SU-DHL-6 (cell line): ENCODE results near the gene FOXK1.
A peak's percentile ranks its signal among the peaks of the same experiment; 100 is the strongest.

Source experiments
- H2AFZ ChIP-seq: fragments of 200-600 bp; sonication (generic); 2 replicates; pipeline ENCODE4 v1.6.1; 2014; ENCODE audit warnings: low read depth, mild to moderate bottlenecking, moderate library complexity, mixed read lengths, antibody characterized with exemption, low read length; ENCODE audit not compliant: severe bottlenecking
- H3F3A ChIP-seq: fragments of 200-600 bp; shearing (Covaris generic); 2 replicates; pipeline ENCODE4 v1.6.0; 2016; ENCODE audit warnings: antibody characterized with exemption, mild to moderate bottlenecking; ENCODE audit not compliant: insufficient read depth
- H3K27ac ChIP-seq: fragments of 200-600 bp; sonication (generic); 2 replicates; pipeline ENCODE4 v1.5.1; 2016; ENCODE audit warnings: low read depth, mild to moderate bottlenecking, low read length, moderate library complexity, mixed read lengths
- H3K27me3 ChIP-seq: fragments of 200-600 bp; sonication (generic), shearing (Covaris generic); 2 replicates; pipeline ENCODE4 v1.6.0; 2014; ENCODE audit warnings: mild to moderate bottlenecking, low read length
- H3K36me3 ChIP-seq: fragments of 200-600 bp; sonication (generic); 2 replicates; pipeline ENCODE4 v1.6.1; 2014; ENCODE audit warnings: mild to moderate bottlenecking, low read length, mixed read lengths
- H3K4me2 ChIP-seq: fragments of 300-600, 200-600 bp; shearing (Covaris generic), sonication (generic); 2 replicates; pipeline ENCODE4 v1.6.0; 2014; ENCODE audit warnings: low read length, low read depth, mild to moderate bottlenecking; ENCODE audit not compliant: poor library complexity, severe bottlenecking
- H3K4me3 ChIP-seq: fragments of 200-600 bp; sonication (generic); 2 replicates; pipeline ENCODE4 v1.5.1; 2014; ENCODE audit warnings: antibody characterized with exemption, low read length, mild to moderate bottlenecking, mixed read lengths; ENCODE audit not compliant: insufficient read depth, poor library complexity, severe bottlenecking
- H3K79me2 ChIP-seq: fragments of 200-600 bp; sonication (generic); 2 replicates; pipeline ENCODE4 v1.6.1; 2014; ENCODE audit warnings: mild to moderate bottlenecking, low read length, moderate library complexity; ENCODE audit not compliant: insufficient read depth
- H3K9ac ChIP-seq: fragments of 200-600 bp; sonication (generic); 2 replicates; pipeline ENCODE4 v1.7.0; 2014; ENCODE audit warnings: mild to moderate bottlenecking, low read length
- H3K9me2 ChIP-seq: fragments of 200-600 bp; sonication (generic); replicated peaks from 2 replicates; pipeline ENCODE4 v1.6.1; 2014; ENCODE audit warnings: low read length; ENCODE audit not compliant: insufficient read depth
- H3K9me3 ChIP-seq: fragments of 200-600 bp; sonication (generic); 2 replicates; pipeline ENCODE4 v1.6.1; 2014; ENCODE audit warnings: low read length, mixed read lengths; ENCODE audit not compliant: insufficient read depth
- H4K20me1 ChIP-seq: fragments of 200-600 bp; sonication (generic); 2 replicates; pipeline ENCODE4 v1.6.1; 2014; ENCODE audit warnings: low read depth, mild to moderate bottlenecking, antibody characterized with exemption, low read length, moderate library complexity, mixed read lengths
- CTCF ChIP-seq: fragments of 200-600 bp; sonication (generic); IDR thresholded peaks from one replicate; pipeline ENCODE4 v1.5.1; 2017; ENCODE audit warnings: antibody characterized with exemption, mild to moderate bottlenecking, low read length, moderate library complexity; ENCODE audit not compliant: insufficient read depth, poor library complexity, severe bottlenecking
- EZH2phosphoT487 ChIP-seq: fragments of 200-600 bp; sonication (generic), shearing (Covaris generic); conservative IDR thresholded peaks from 2 replicates; pipeline ENCODE4 v1.6.1; 2018; ENCODE audit warnings: mild to moderate bottlenecking, antibody characterized with exemption, low read length, moderate library complexity, mixed read lengths

FOXK1 gene

GRCh38 chr7:4772306-4772705, 90.2 kb downstream of the FOXK1 start:
- H3K4me3 ChIP-seq: no peak overlapping the region
- H2AFZ ChIP-seq: no peak overlapping the region
- no peaks in the 10 kb centered on the region for H4K20me1 ChIP-seq
- no peaks in the 10 kb centered on the region for H3K9me3 ChIP-seq
- H3K9me2 ChIP-seq: no peaks in the 10 kb centered on the region
- H3K9ac ChIP-seq: no peak overlapping the region
- H3K36me3 ChIP-seq: no peaks in the 10 kb centered on the region
- no peak for TF ChIP-seq CTCF
- no peak for TF ChIP-seq EZH2phosphoT487
- no peak overlapping the region for H3K27ac ChIP-seq
- H3K79me2 ChIP-seq: peaks cover 16% of the 10 kb centered on the region
- 0 out of 2 replicates have a peak, but pooled peaks cover 7% of the 10 kb centered on the region for H3F3A ChIP-seq
- no peaks in the 10 kb centered on the region for H3K27me3 ChIP-seq
- no peak overlapping the region for H3K4me2 ChIP-seq

- no peaks in the 10 kb centered on the region for H3K9me2 ChIP-seq
- H3K9ac ChIP-seq: no peak overlapping the region
- H3K36me3 ChIP-seq: no peaks in the 10 kb centered on the region
- H3K4me3 ChIP-seq: no peak overlapping the region
- H2AFZ ChIP-seq: no peak overlapping the region
- H4K20me1 ChIP-seq: peaks cover 3% of the 10 kb centered on the region; the same call in 1 of the 2 replicates
- H3K9me3 ChIP-seq: no peaks in the 10 kb centered on the region
- no peak for TF ChIP-seq EZH2phosphoT487
- TF ChIP-seq CTCF: no peak
- 0 out of 2 replicates have a peak, but pooled peaks cover 7% of the 10 kb centered on the region for H3F3A ChIP-seq
- H3K27me3 ChIP-seq: no peaks in the 10 kb centered on the region
- H3K79me2 ChIP-seq: peaks cover 28% of the 10 kb centered on the region
- no peak overlapping the region for H3K27ac ChIP-seq
- H3K4me2 ChIP-seq: peak overlapping the region; percentile 96
These were observed 91.9 kb downstream of the FOXK1 start for GRCh38 chr7:4774007-4774406.

- Histone ChIP-seq H3K9ac (peak overlapping the region; percentile 90), H3F3A (0 out of 2 replicates have a peak, but pooled peaks cover 7% of the 10 kb centered on the region), H3K4me3 (peak overlapping the region; percentile 97), H4K20me1 (peaks cover 3% of the 10 kb centered on the region; the same call in 1 of the 2 replicates), H3K4me2 (peak overlapping the region; percentile 96), H3K27me3 (no peaks in the 10 kb centered on the region), H3K27ac (peak overlapping the region; percentile 67), H3K79me2 (peaks cover 33% of the 10 kb centered on the region), H3K36me3 (no peaks in the 10 kb centered on the region), H3K9me2 (no peaks in the 10 kb centered on the region), H2AFZ (peak overlapping the region; percentile 77), H3K9me3 (no peaks in the 10 kb centered on the region)
- TF ChIP-seq CTCF (no peak), EZH2phosphoT487 (no peak)
These were observed 92.7 kb downstream of the FOXK1 start for GRCh38 chr7:4774658-4775249.
